OCI-LY7 (cell line): Measurements from ENCODE around the gene TC2N. TPM values are rescaled to one million over a fixed set of nuclear protein-coding genes. Genes with fewer than 3 reads are reported as not detected.
"Not testable (repeated sequence)": the region's sequence is repeated elsewhere in the genome, so short reads cannot be mapped to it uniquely, and the experiment has no call there.

Source experiments
- BruUV-seq: library from RNA; stranded (reverse); fragments of 400-500 nt; replicated peaks from 2 replicates; lab custom pipeline; 2021; lab: Mats Ljungman, UMichigan
- CTCF ChIA-PET: fragments of 300-600 bp; sonication (Branson Sonifier 250); formaldehyde crosslinking; loops from one replicate; lab custom pipeline; 2022; ENCODE audit warnings: antibody characterized with exemption; ENCODE audit not compliant: unreplicated experiment; lab: Charles Lee
- POLR2A ChIA-PET: fragments of 300-600 bp; sonication (Branson Sonifier 250); formaldehyde crosslinking; loops from one replicate; lab custom pipeline; 2022; ENCODE audit warnings: antibody characterized with exemption; lab: Charles Lee
- DNase-seq: peaks from one replicate; pipeline ENCODE4 v3.0.0-alpha.2; 2015; ENCODE audit warnings: low spot score
- H2AFZ ChIP-seq: fragments of 200-600 bp; sonication (generic), shearing (Covaris generic); 2 replicates; pipeline ENCODE4 v1.6.1; 2014; ENCODE audit warnings: mild to moderate bottlenecking, antibody characterized with exemption, low read length, moderate library complexity
- H3K27ac ChIP-seq: fragments of 200-600 bp; sonication (generic); 2 replicates; pipeline ENCODE4 v1.5.1; 2014; ENCODE audit warnings: mixed run types, low read depth, mild to moderate bottlenecking, moderate library complexity, low read length, inconsistent platforms; ENCODE audit not compliant: poor library complexity, severe bottlenecking
- H3K36me3 ChIP-seq: fragments of 200-600 bp; sonication (generic); 2 replicates; pipeline ENCODE4 v1.6.1; 2014; ENCODE audit warnings: mild to moderate bottlenecking, antibody characterized with exemption, low read length, moderate library complexity, mixed read lengths; ENCODE audit not compliant: insufficient read depth
- H3K4me1 ChIP-seq: fragments of 200-600 bp; sonication (generic); 2 replicates; pipeline ENCODE4 v1.5.1; 2014; ENCODE audit warnings: mild to moderate bottlenecking, low read length; ENCODE audit not compliant: insufficient read depth, poor library complexity, severe bottlenecking
- H3K4me2 ChIP-seq: fragments of 200-600 bp; sonication (generic); 2 replicates; pipeline ENCODE4 v1.6.1; 2014; ENCODE audit warnings: mild to moderate bottlenecking, low read length
- H3K4me3 ChIP-seq: fragments of 200-600 bp; sonication (generic); 2 replicates; pipeline ENCODE4 v1.5.1; 2014; ENCODE audit warnings: mild to moderate bottlenecking, low read depth, low read length; ENCODE audit not compliant: poor library complexity, severe bottlenecking
- H3K79me2 ChIP-seq: fragments of 200-600 bp; sonication (generic); 2 replicates; pipeline ENCODE4 v1.6.1; 2016; ENCODE audit warnings: low read depth, mild to moderate bottlenecking, low read length, moderate library complexity, mixed read lengths; ENCODE audit not compliant: insufficient read depth
- H3K9me2 ChIP-seq: fragments of 200-600 bp; sonication (generic); 2 replicates; pipeline ENCODE4 v1.6.1; 2016; ENCODE audit warnings: mild to moderate bottlenecking, low read length, mixed read lengths; ENCODE audit not compliant: insufficient read depth
- H3K9me3 ChIP-seq: fragments of 200-600 bp; sonication (generic); 2 replicates; pipeline ENCODE4 v1.6.1; 2014; ENCODE audit warnings: mild to moderate bottlenecking, mixed run types, low read length, mixed read lengths
- H4K20me1 ChIP-seq: fragments of 200-600 bp; sonication (generic); 2 replicates; pipeline ENCODE4 v1.6.1; 2014; ENCODE audit warnings: mild to moderate bottlenecking, antibody characterized with exemption, low read length, moderate library complexity, mixed read lengths; ENCODE audit not compliant: insufficient read depth
- EZH2phosphoT487 ChIP-seq: fragments of 200-600 bp; sonication (generic); IDR thresholded peaks from 2 replicates; pipeline ENCODE4 v1.6.1; 2018; ENCODE audit warnings: low read depth, borderline replicate concordance, mild to moderate bottlenecking, mixed run types, antibody characterized with exemption, low read length, moderate library complexity, mixed read lengths
- intact Hi-C: fragments of 100-400 bp; cut with micrococcal nuclease; formaldehyde crosslinking; loops from one replicate; pipeline ENCODE4 v1.10.0; 2022; ENCODE audit not compliant: unreplicated experiment
- total RNA-seq, 2 experiments: library from RNA; depleted of rRNA in 1 of 2; stranded (reverse); fragments of >200 nt in 1 of 2; shearing (Covaris generic) in 1 of 2; gene quantifications; 2 replicates each; pipeline ENCODE4 v1.2.3, GENCODE V29; 2014 to 2022
- TF ChIP-seq, protein P1 (sequence below): fragments of 200-600 bp; sonication (generic); conservative IDR thresholded peaks from 2 replicates; pipeline ENCODE4 v1.5.1; 2014; ENCODE audit warnings: mild to moderate bottlenecking, antibody characterized with exemption, low read length, moderate library complexity, mixed read lengths

The TC2N gene
- total RNA-seq, 2 experiments from 2014 or later = 0.57 TPM; not detected in 1

DNA sequence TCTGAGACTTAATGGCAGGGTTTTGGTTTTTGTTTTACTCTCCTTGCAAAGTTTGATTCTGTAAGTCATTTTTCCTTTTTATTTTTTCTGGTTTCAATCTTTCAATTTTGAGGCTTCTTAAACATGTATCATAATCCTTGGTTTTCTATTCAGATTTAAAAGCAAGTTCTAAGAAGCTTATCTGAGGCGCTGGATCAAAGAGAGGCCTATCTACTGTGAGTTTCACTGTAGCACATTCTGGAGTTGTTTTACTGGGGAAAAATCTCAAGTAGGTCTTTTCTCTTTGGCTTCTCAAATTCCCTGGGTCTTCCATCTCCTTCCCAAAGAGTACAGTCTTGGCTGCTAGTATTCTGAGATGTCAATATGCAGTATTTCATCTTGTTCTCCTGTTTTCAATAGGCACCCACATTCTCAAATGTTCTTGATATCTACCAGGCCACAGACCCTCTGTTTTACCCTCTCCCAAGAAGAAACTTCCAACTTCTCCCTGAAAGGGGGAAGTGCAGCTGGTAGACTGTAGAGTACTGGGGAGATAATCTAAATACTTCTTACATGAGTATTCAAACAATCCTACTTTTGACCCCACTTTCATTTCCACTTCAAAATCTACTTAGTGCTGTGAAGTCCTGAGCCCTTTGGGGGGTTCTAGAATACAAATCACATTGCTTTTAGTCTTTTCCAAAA lies 124.6 kb downstream of the TC2N start:
- ChIA-PET POLR2A (no interaction called here), CTCF (no interaction called here)
- no TSS peak for BruUV-seq
- Histone ChIP-seq H3K36me3 (no peaks in the 10 kb centered on the region), H3K4me3 (no peak overlapping the region), H3K9me2 (no peaks in the 10 kb centered on the region), H3K4me1 (no peaks in the 10 kb centered on the region), H3K27ac (no peak overlapping the region), H3K79me2 (no peaks in the 10 kb centered on the region), H3K9me3 (no peaks in the 10 kb centered on the region), H2AFZ (no peak overlapping the region), H3K4me2 (no peak overlapping the region), H4K20me1 (no peaks in the 10 kb centered on the region)
- no peak for DNase-seq
- intact Hi-C loops = no loop called here
- no peak for TF ChIP-seq EZH2phosphoT487
- TF ChIP-seq, protein P1, sequence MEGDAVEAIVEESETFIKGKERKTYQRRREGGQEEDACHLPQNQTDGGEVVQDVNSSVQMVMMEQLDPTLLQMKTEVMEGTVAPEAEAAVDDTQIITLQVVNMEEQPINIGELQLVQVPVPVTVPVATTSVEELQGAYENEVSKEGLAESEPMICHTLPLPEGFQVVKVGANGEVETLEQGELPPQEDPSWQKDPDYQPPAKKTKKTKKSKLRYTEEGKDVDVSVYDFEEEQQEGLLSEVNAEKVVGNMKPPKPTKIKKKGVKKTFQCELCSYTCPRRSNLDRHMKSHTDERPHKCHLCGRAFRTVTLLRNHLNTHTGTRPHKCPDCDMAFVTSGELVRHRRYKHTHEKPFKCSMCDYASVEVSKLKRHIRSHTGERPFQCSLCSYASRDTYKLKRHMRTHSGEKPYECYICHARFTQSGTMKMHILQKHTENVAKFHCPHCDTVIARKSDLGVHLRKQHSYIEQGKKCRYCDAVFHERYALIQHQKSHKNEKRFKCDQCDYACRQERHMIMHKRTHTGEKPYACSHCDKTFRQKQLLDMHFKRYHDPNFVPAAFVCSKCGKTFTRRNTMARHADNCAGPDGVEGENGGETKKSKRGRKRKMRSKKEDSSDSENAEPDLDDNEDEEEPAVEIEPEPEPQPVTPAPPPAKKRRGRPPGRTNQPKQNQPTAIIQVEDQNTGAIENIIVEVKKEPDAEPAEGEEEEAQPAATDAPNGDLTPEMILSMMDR = no peak

DNA sequence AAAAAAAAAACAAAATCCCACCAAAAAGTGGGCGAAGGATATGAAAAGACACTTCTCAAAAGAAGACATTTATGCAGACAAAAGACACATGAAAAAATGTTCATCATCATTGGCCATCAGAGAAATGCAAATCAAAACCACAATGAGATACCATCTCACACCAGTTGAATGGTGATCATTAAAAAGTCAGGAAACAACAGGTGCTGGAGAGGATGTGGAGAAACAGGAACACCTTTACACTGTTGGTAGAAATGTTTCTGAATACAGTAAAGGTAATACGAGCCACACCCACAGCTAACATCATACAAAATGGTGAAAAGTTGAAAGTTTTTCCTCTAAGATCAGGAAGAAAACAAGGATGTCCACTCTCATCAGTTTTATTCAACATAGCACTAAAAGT lies 127.5 kb downstream of the TC2N start:
- BruUV-seq = not testable (repeated sequence)

GRCh38 chr14:91737619-91738018 lies 129.7 kb downstream of the TC2N start:
- no peaks in the 10 kb centered on the region for H3K36me3 ChIP-seq
- no peaks in the 10 kb centered on the region for H3K79me2 ChIP-seq
- no peak overlapping the region for H3K4me2 ChIP-seq
- no peak overlapping the region for H3K4me3 ChIP-seq
- no peaks in the 10 kb centered on the region for H3K9me3 ChIP-seq
- no peak for DNase-seq
- no TSS peak for BruUV-seq
- TF ChIP-seq, protein P1 = no peak
- TF ChIP-seq EZH2phosphoT487 = no peak
- intact Hi-C loops = no loop called here
- POLR2A ChIA-PET = no interaction called here
- no peaks in the 10 kb centered on the region for H3K4me1 ChIP-seq
- H4K20me1 ChIP-seq = no peaks in the 10 kb centered on the region
- no peaks in the 10 kb centered on the region for H3K9me2 ChIP-seq
- CTCF ChIA-PET = no interaction called here
- no peak overlapping the region for H2AFZ ChIP-seq
- no peak overlapping the region for H3K27ac ChIP-seq

More for the DNA sequence above, 127.5 kb downstream of the TC2N start:
- POLR2A ChIA-PET, H4K20me1 ChIP-seq, H3K79me2 ChIP-seq, H3K27ac ChIP-seq, H3K4me1 ChIP-seq, H2AFZ ChIP-seq, H3K9me2 ChIP-seq, H3K9me3 ChIP-seq, H3K4me3 ChIP-seq, CTCF ChIA-PET, H3K4me2 ChIP-seq, H3K36me3 ChIP-seq, intact Hi-C loops, DNase-seq: not testable (repeated sequence)
